OCI-LY7 (cell line): Measurements from ENCODE around the gene RABL3. TPM values are rescaled to one million over a fixed set of nuclear protein-coding genes. Genes with fewer than 3 reads are reported as not detected.

Source experiments
- BruUV-seq: library from RNA; stranded (reverse); fragments of 400-500 nt; replicated peaks from 2 replicates; lab custom pipeline; 2021; lab: Mats Ljungman, UMichigan
- CTCF ChIA-PET: fragments of 300-600 bp; sonication (Branson Sonifier 250); formaldehyde crosslinking; loops from one replicate; lab custom pipeline; 2022; ENCODE audit warnings: antibody characterized with exemption; ENCODE audit not compliant: unreplicated experiment; lab: Charles Lee
- POLR2A ChIA-PET: fragments of 300-600 bp; sonication (Branson Sonifier 250); formaldehyde crosslinking; loops from one replicate; lab custom pipeline; 2022; ENCODE audit warnings: antibody characterized with exemption; lab: Charles Lee
- DNase-seq: peaks from one replicate; pipeline ENCODE4 v3.0.0-alpha.2; 2015; ENCODE audit warnings: low spot score
- H2AFZ ChIP-seq: fragments of 200-600 bp; sonication (generic), shearing (Covaris generic); 2 replicates; pipeline ENCODE4 v1.6.1; 2014; ENCODE audit warnings: mild to moderate bottlenecking, antibody characterized with exemption, low read length, moderate library complexity
- H3K27ac ChIP-seq: fragments of 200-600 bp; sonication (generic); 2 replicates; pipeline ENCODE4 v1.5.1; 2014; ENCODE audit warnings: mixed run types, low read depth, mild to moderate bottlenecking, moderate library complexity, low read length, inconsistent platforms; ENCODE audit not compliant: poor library complexity, severe bottlenecking
- H3K36me3 ChIP-seq: fragments of 200-600 bp; sonication (generic); 2 replicates; pipeline ENCODE4 v1.6.1; 2014; ENCODE audit warnings: mild to moderate bottlenecking, antibody characterized with exemption, low read length, moderate library complexity, mixed read lengths; ENCODE audit not compliant: insufficient read depth
- H3K4me1 ChIP-seq: fragments of 200-600 bp; sonication (generic); 2 replicates; pipeline ENCODE4 v1.5.1; 2014; ENCODE audit warnings: mild to moderate bottlenecking, low read length; ENCODE audit not compliant: insufficient read depth, poor library complexity, severe bottlenecking
- H3K4me2 ChIP-seq: fragments of 200-600 bp; sonication (generic); 2 replicates; pipeline ENCODE4 v1.6.1; 2014; ENCODE audit warnings: mild to moderate bottlenecking, low read length
- H3K4me3 ChIP-seq: fragments of 200-600 bp; sonication (generic); 2 replicates; pipeline ENCODE4 v1.5.1; 2014; ENCODE audit warnings: mild to moderate bottlenecking, low read depth, low read length; ENCODE audit not compliant: poor library complexity, severe bottlenecking
- H3K79me2 ChIP-seq: fragments of 200-600 bp; sonication (generic); 2 replicates; pipeline ENCODE4 v1.6.1; 2016; ENCODE audit warnings: low read depth, mild to moderate bottlenecking, low read length, moderate library complexity, mixed read lengths; ENCODE audit not compliant: insufficient read depth
- H3K9me2 ChIP-seq: fragments of 200-600 bp; sonication (generic); 2 replicates; pipeline ENCODE4 v1.6.1; 2016; ENCODE audit warnings: mild to moderate bottlenecking, low read length, mixed read lengths; ENCODE audit not compliant: insufficient read depth
- H3K9me3 ChIP-seq: fragments of 200-600 bp; sonication (generic); 2 replicates; pipeline ENCODE4 v1.6.1; 2014; ENCODE audit warnings: mild to moderate bottlenecking, mixed run types, low read length, mixed read lengths
- H4K20me1 ChIP-seq: fragments of 200-600 bp; sonication (generic); 2 replicates; pipeline ENCODE4 v1.6.1; 2014; ENCODE audit warnings: mild to moderate bottlenecking, antibody characterized with exemption, low read length, moderate library complexity, mixed read lengths; ENCODE audit not compliant: insufficient read depth
- EZH2phosphoT487 ChIP-seq: fragments of 200-600 bp; sonication (generic); IDR thresholded peaks from 2 replicates; pipeline ENCODE4 v1.6.1; 2018; ENCODE audit warnings: low read depth, borderline replicate concordance, mild to moderate bottlenecking, mixed run types, antibody characterized with exemption, low read length, moderate library complexity, mixed read lengths
- intact Hi-C: fragments of 100-400 bp; cut with micrococcal nuclease; formaldehyde crosslinking; loops from one replicate; pipeline ENCODE4 v1.10.0; 2022; ENCODE audit not compliant: unreplicated experiment
- small RNA-seq: library from RNA; depleted of rRNA; stranded (forward); fragments of <200 nt; gene quantifications from one replicate; pipeline ENCODE3, GENCODE V24; 2014
- total RNA-seq, 2 experiments: library from RNA; depleted of rRNA in 1 of 2; stranded (reverse); fragments of >200 nt in 1 of 2; shearing (Covaris generic) in 1 of 2; gene quantifications; 2 replicates each; pipeline ENCODE4 v1.2.3, GENCODE V29; 2014 to 2022
- TF ChIP-seq, protein P1 (sequence below): fragments of 200-600 bp; sonication (generic); conservative IDR thresholded peaks from 2 replicates; pipeline ENCODE4 v1.5.1; 2014; ENCODE audit warnings: mild to moderate bottlenecking, antibody characterized with exemption, low read length, moderate library complexity, mixed read lengths

RABL3 gene
- total RNA-seq, 2 experiments from 2014 or later = 7.7 to 27.9 TPM

GRCh38 chr3:120637851-120638559 lies 104.3 kb downstream of the RABL3 start:
- Histone ChIP-seq H3K4me2 (no peak overlapping the region), H3K4me1 (no peaks in the 10 kb centered on the region), H3K79me2 (no peaks in the 10 kb centered on the region), H3K36me3 (no peaks in the 10 kb centered on the region), H3K4me3 (no peak overlapping the region), H4K20me1 (no peaks in the 10 kb centered on the region), H3K27ac (no peak overlapping the region), H3K9me2 (no peaks in the 10 kb centered on the region), H2AFZ (no peak overlapping the region), H3K9me3 (no peaks in the 10 kb centered on the region)
- TF ChIP-seq, protein P1, sequence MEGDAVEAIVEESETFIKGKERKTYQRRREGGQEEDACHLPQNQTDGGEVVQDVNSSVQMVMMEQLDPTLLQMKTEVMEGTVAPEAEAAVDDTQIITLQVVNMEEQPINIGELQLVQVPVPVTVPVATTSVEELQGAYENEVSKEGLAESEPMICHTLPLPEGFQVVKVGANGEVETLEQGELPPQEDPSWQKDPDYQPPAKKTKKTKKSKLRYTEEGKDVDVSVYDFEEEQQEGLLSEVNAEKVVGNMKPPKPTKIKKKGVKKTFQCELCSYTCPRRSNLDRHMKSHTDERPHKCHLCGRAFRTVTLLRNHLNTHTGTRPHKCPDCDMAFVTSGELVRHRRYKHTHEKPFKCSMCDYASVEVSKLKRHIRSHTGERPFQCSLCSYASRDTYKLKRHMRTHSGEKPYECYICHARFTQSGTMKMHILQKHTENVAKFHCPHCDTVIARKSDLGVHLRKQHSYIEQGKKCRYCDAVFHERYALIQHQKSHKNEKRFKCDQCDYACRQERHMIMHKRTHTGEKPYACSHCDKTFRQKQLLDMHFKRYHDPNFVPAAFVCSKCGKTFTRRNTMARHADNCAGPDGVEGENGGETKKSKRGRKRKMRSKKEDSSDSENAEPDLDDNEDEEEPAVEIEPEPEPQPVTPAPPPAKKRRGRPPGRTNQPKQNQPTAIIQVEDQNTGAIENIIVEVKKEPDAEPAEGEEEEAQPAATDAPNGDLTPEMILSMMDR = no peak
- TF ChIP-seq EZH2phosphoT487 = no peak
- BruUV-seq = no TSS peak
- DNase-seq = no peak
- intact Hi-C loops = no loop called here
- POLR2A ChIA-PET = no interaction called here
- CTCF ChIA-PET = no interaction called here

DNA sequence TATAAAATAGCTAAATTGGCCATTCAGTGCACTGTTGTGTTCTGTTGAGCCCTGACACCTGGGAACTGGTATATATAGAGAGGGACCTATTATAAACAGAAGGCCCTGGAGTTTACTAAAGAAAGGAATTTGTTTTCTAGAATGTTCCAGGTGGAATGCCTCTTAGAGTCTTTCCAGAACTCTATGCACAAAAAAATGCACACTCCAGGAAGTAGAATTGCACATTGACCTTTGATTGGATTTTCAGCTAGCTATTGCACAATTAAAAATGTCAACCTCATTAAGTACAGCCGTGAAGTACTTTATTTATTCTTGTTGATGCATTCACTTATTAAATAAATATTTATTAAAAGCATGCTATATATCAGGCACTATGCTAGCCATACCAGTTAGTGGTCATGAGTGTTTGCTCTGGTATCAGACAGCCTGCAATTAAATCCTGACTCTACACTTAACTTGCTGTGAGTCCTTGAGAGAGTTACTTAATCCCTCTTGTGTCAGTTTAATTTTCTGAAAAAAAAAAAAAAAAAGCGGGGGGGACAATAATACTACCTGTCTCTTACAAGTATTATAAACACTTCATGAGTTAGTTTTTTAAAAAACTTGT lies 105.4 kb downstream of the RABL3 start:
- no TSS peak for BruUV-seq
- Histone ChIP-seq H3K27ac (no peak overlapping the region), H3K4me3 (no peak overlapping the region), H3K4me2 (no peak overlapping the region), H3K9me3 (no peaks in the 10 kb centered on the region), H3K9me2 (no peaks in the 10 kb centered on the region), H3K79me2 (no peaks in the 10 kb centered on the region), H3K36me3 (no peaks in the 10 kb centered on the region), H2AFZ (no peak overlapping the region), H4K20me1 (no peaks in the 10 kb centered on the region), H3K4me1 (no peaks in the 10 kb centered on the region)
- intact Hi-C loops = no loop called here
- CTCF ChIA-PET = no interaction called here
- TF ChIP-seq, protein P1 = no peak
- TF ChIP-seq EZH2phosphoT487 = no peak
- POLR2A ChIA-PET = interaction anchor here (0.6 to 0.7 kb wide), 2 partner anchors 194 to 543 kb away, joined by 3 to 5 read pairs; no protein-coding TSS in a partner anchor
- no peak for DNase-seq

Small RNA genes lying within 50 kb of the gene (small RNA-seq; reads per million reads assigned to genes)
- gene MTCO1P29 = not detected
- gene MTCO2P29 = not detected

Other genes with a start within 250 kb of the RABL3 start
- gene NDUFB4, start 146.2 kb downstream of the RABL3 start, total RNA-seq (2014; rRNA removed; shearing (Covaris generic)) = 77.3 and 130 TPM in 2 replicates
- gene NDUFB4, start 146.2 kb downstream of the RABL3 start, total RNA-seq (2022) = 145 and 149 TPM in 2 replicates
- 0.19 TPM in 1 of 2 replicates, not detected in the other for gene HGD, start 60.3 kb downstream of the RABL3 start, total RNA-seq (2014; rRNA removed; shearing (Covaris generic))
- gene HGD, start 60.3 kb downstream of the RABL3 start, total RNA-seq (2022) = not detected in 2 replicates
- gene GTF2E1, start 228 bp upstream of the RABL3 start, total RNA-seq (2014; rRNA removed; shearing (Covaris generic)) = 14.8 and 16.3 TPM in 2 replicates
- gene GTF2E1, start 228 bp upstream of the RABL3 start, total RNA-seq (2022) = 37.8 and 40.8 TPM in 2 replicates
- gene STXBP5L, start 165.7 kb upstream of the RABL3 start, total RNA-seq (2014; rRNA removed; shearing (Covaris generic)) = 2.1 and 2.7 TPM in 2 replicates
- gene STXBP5L, start 165.7 kb upstream of the RABL3 start, total RNA-seq (2022) = 10.1 and 10.5 TPM in 2 replicates